GM19467 (cell line): ENCODE measurements around the gene EIF3K.

Experiments used
- ATAC-seq: cut with Tn5 transposase; IDR thresholded peaks from one replicate; pipeline ENCODE4 v1.9.1; 2021; ENCODE audit warnings: mild to moderate bottlenecking, moderate library complexity; ENCODE audit not compliant: unreplicated experiment

The EIF3K gene

DNA sequence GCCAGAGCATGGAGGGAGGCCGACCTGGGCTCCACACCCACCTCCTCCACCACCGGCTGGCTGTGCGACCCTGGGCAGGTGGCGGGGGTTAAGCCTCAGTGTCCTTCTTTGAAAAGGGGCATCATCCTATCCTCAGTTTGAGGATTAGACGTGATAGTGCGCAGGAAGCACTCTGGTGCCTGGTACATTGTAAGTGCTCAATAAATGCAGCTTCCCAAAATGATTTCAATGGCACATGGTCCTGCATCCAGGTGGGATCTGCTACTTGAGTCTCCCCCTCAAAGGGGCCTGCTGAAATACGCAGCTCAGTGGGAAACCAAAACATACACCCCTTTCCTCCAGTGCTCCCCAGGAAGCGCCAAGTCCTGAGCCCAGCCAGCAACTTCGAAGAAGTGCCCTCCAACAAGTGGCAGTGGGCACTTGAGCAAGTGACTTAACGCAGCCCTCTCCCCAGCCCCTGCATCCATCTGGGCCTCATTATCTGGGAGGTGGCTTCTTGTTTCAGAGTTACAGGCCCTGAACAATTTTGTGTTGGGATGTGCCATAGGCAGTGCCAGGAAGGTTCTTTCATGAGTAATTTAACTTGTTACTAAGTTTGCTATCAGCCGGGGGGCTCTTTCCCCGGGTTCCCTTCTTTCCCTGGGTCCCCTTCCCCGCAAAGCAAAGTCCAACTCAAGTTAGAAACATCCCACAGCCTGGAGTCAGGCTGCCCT, 46.4 kb downstream of the EIF3K start:
- no peak for ATAC-seq

DNA sequence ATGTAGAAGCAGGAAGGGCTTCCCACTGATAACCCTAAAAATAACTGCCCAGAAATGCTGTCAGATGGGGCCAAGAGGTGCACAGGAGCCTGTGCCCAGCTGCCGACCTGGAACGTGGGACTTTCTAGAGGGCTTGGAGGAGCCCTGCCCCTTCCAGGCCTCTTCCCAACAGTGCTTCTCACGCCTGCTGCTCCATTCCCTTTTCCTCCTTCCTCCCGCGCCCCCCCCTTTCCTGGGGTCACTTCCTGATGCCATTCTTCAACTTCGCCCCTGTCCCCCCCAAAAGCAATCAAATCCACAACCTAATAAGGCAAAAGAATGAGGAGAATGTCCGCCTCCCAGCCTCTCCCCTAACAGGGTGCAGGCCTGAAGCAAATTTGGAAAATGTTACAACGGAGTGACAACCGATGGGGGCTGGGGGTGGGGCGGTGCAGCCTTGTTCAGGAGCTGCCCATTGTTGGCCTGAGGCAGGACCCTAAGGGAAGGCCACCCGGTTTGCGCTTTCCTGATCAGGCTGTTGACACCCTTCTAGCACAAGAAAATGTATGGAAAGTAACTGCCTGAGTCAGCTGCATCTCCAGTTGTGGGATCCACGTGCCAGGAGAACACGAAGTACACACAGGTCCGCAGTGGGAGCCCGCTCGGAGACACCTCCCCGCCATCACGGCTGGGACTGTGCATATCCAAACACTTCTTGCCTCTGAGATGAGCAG, 47.1 kb downstream of the EIF3K start:
- no peak for ATAC-seq

DNA sequence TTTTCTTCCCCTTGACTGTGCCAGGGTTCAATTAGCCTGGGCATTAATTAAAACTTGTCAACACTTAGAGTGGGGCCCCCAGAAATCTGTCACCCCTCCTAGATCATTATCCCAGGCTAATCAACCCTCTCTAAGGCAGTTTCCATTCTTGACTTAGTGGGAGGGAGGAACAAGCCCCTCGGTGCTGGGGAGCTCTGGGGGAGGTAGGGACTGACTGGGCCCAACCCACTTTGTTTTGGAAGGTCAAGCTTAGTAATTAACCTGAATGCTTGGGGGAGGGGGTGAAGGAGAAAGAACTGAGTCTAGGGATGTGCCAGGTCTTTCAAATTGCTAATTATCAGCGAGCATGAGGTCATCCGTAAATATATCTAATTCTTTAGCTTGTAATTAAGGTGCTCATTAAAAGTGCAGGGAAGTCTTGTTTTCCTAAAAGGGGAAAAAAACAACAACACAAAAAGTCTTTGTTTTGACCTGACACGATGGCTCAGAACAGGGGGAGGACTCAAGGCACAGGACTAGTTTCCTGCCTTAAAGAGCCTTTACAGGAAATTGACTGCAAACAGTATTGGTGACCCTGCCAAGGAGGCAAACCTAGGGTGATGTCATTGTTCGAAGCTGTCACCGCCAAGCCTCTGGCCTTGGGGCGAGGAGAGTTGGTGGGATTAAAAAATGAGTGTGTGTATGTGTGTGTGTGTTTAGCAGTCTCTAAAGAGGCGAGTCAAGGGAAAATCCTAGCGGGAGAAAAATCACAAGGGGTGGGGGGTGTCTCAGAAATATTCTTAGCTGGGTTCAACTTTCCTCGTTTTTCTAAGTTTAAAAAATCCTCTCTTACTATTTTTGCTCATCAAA, 47.9 kb downstream of the EIF3K start:
- no peak for ATAC-seq

DNA sequence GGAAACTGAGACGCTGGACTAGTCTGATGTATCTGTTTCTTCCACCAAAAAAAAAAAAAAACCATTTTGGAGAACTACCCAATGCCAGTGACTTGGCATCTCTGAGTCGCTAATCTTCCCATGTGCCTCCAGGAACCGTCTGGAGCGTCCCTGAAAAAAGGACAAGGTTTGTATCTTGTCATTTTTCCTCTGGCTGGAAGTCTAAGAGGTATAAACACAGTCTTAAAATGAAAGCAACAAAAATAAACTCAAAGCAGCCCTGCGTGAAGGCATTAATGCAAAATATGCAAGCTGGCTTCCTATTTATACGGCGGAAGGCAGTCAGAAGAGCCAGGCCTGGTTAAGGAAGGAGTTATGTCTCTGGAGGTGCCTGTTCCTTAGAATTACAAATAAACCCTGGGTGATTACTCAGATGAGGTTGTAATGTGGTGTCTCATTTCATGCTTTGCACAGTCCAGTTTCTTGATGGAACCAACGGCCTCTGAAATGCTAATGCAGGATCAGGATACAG, 48.7 kb downstream of the EIF3K start:
- no peak for ATAC-seq

DNA sequence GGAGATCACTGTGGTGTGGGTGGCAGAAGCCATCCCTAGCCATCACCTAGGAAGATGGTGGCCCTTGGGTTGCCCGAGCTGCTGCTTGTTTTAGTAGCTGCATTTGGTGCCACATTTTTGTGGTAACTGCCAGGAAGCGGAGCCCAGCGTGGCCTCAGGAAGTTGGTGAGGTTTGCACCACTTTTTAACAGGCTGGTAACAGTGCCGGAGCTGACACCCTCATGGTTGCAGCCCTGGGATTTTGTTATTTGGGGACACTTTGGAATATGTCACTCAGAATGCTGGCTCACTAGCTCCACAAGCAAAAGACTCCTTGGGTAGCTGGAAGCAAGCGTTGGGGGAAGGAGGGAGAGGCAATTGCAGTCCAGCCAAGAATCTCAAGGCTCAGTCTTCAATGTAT, 50.6 kb downstream of the EIF3K start:
- no peak for ATAC-seq

DNA sequence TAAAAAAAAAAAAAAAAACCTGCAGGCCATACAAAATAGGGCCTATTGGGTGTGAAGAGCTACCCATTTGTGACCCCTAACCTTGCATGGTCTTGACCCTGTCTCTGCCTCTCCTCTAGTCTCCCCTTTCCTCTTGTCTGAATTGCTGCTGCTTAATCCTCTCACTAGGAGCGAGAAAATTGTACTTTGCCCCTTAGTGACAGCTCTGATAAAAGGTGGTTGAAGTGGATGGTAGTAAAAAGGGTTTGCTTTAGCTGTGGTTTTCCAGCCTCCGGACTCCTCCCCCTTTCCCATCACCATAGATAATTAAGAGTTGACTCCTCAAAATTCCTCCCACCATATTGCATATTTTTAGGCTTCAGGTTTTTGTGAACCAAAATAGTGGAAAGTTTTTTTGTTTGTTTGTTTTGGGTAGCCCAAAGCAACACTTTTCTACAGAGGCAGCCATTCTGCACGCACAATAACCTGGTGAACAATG, 52.0 kb downstream of the EIF3K start:
- no peak for ATAC-seq

DNA sequence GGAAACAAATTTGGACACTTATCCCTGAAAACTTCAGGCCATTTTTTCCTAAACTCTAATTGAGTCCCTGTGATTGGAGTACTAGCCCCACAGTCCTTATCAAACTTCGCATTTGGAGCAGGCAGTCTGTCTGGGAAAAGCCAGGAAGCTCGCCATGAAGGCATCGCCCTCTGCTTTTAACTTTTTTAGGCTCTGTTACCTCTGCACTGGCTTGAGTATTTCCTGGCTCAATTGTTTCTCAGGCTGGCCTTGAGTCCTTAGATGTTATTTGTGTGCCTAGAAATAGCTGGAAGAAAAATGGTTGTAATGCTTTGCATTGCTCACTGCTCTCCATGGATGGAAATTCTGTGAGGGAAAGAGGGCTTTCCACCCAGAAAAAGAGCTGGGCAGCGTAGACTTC, 52.7 kb downstream of the EIF3K start:
- ATAC-seq, result no peak

DNA sequence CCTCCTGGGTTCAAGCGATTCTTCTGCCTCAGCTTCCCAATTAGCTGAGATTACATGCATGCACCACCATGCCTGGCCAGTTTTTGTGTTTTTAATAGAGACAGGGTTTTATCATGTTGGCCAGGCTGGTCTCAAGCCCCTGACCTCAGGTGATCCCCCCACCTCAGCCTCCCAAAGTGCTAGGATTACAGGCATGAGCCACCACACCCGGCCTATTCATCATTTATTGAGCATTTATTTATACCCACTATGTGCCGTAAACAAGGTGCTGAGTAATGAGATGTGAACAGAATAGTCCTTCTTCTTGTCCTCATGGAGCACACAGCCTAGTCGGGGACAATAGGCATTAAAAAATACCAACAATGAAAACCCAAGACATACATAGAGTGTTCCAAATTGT, 54.0 kb downstream of the EIF3K start:
- ATAC-seq, result no peak

DNA sequence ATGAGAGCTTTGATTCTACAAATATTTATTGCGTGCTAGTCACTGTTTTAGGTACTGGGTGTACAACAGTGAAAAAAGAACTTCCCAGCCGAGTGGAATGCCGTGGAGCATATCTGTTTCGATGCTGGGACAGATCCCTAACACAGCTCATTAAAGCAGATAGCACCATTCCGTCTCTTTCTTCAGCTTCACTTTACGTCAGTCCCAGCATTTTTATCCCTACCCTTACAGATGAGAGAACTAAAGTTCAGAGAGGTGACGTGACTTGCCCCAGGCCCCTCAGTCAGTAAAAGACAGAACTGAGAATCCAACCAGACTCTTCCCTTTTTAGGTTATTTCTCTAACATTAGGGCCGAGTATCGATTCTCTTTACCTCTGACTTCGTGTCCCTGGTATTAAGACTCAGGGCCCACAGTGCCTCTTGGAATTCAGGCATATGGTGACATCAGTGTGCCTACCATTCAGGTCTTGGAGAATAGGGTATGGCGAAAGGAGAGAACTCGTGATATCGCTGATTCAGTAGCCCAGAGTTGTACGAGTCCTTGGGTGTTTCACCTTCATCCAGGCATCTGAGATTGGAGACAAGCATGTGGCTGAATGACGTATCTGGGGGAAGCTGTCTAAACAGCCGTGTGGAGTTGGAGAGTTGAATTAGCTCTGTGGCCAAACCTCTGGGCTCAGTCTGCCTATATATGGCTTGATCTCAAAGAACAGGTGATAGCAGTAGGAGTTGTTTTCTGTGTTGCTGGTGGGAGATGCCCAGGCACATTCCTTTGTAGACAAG, 55.6 kb downstream of the EIF3K start:
- no peak for ATAC-seq

DNA sequence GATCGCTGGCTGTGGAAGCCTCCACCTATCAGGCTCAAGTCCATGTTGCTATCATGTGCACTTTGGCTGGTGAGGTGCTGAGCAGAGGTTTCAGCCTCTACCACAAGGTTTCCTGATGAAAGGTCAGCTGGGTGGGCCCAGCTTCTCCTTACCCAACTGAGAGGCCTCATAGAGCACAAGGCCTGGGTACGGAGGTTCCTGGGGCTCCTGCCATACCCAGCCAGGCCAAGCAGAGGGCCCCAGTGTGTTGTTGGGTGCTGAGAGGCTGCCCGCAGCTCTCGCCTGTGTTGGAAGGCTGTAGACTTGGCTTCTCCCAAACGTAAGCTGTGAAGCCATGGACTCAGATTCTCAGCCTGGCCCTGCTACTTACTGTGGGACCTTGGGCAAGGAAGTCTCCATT, 56.6 kb downstream of the EIF3K start:
- no peak for ATAC-seq

DNA sequence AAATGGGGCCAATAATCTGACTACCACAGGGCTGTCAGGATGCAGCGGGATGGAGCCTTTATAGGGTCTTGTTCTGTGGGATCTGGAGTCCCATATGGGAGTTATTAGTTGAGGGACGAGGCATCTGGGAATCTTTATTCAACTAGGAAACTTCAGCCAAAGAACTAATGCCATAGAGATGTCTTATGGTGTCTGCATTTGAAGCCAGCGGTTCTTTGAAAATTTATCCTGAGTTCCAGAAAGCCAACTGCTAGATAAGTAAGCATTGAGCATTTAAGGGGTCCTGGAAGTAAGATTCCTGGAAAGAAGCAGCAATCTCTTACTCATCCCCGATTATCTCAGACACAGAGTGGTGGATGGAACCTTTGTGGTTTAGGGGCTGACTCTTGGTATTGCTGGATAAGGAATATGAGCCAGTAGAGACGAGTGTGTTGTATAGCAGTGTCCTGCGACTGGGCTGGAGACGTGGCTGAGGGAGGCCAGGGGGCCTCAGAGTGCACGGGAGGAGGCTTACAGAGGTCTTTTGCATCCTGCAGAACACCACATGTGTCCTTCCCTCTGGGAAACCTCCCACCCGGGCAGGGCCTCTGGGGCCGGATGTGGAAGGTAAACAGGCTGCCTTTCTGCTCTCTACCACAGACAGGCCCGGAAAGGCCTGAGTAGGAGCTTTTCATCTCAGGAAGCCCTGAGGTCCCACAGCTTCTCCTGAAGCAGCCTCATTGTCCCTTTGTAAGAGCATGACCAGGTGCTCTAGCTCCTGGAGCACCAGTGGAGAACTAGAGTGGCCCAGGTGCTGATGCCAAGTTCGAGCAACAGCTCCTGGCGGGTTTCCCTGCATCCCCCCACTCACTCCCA, 57.3 kb downstream of the EIF3K start:
- no peak for ATAC-seq

DNA sequence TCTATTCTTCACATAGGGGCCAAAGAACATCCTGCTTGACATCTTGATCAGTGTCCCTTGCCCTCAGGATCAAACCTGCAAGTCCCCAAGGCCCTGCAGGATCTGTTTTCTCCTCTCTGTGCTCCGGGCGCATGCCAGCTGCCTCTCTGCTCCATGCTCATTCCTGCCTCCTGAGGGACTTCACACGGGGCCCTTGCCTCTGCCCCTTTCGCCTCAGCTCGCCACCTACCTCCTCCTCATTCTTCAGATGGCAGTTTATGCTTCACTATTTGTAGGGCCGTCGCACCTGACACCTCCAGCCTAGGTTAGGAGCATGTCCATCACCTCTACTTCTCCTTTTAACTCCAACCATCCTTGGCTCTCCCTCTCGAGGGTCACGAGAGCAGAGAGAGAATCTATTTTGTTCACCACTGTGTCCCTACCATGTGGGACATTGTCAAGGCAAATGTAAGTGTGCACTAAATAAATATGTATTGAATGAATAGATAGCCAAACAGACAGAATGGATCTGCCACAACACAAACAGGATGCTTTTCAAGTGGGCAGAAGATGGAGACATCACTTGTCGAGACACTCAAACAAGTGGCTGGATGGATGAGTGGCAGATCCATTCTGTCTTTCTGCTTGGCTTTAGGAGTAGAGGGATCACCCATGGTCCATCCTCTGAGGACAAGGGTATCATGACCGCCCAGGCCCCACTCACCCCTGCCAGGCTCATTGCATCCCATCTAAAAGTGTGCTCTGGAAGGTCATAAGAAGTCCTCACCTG, 58.1 kb downstream of the EIF3K start:
- ATAC-seq, result no peak

DNA sequence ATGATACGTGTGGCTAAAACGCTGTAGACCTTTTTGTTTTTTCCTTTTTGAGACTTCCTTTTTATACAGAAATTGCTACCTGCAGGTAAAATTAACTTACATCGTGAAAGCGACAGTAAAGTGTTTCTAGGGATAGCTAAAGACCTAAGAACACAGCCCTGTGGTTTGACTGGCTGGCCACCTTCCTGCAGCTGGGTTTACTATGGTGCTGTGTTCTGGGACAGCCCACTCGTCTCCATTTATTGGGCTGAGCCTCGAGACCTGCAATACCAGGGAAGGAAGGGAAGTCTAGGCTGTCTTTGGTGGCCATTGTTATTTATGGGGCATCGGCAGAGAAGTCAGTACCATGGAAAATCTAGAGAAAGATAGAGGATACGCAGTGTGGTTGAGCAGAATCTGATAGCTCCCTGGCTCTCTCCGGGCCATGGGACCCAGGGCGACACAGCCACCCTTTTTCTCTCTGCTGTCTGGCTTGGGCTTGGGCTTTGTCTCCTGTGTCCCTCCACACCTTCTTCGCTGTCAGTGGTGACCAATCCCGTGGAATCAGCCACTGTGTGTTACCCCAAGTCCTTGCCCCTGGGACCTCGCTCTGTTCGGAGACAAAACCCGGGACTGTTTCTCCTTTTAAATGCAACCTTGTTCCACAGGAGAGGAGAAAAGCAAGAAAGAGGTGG, 59.4 kb downstream of the EIF3K start:
- ATAC-seq, result no peak

DNA sequence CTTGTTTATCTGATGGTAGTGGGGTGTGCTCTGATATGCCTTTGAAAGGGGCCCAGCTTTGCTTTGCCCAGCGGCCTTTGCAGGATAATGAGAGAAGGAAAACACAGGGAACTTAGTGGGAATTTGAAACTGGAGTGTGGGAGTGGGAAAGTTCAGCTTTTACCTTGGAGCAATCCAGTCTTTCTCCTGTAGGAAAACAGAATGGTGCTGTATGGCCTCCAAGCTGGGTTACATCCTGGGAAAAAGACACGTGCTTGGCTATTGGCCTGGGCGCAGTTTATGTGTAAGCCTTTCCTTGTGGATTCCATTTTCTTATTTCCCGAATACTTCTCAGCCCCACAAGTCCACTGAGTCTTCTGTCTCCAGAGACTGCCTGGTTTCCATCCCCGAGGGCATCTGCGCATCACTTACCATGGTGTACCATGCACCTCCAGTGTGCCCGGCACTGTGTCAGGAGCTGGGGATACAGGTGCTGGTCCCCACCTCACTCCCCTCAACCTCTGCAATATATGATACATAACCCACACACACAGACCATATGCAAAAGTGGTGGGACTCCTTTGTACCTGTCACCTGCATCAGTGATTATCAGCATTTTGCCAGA, 60.0 kb downstream of the EIF3K start:
- ATAC-seq, result no peak

DNA sequence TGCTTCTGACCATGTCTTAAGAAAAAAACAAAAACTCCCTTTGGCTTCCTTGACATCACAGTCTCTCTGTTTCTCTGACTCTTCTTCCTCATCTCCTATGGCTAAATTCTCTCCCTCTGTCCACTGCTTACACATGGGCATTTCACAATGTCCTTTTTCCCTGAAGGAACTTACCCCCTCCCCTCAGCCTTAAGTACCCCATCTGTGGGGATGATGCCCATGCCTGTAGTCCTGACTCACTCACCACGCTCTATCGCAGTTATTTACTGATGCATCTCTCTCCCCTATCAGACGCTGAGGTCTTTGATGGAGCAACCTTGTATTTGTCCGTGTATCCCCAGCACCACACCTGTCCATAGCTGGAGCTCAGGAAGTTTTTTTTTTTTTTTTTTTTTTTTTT, 60.9 kb downstream of the EIF3K start:
- no peak for ATAC-seq

DNA sequence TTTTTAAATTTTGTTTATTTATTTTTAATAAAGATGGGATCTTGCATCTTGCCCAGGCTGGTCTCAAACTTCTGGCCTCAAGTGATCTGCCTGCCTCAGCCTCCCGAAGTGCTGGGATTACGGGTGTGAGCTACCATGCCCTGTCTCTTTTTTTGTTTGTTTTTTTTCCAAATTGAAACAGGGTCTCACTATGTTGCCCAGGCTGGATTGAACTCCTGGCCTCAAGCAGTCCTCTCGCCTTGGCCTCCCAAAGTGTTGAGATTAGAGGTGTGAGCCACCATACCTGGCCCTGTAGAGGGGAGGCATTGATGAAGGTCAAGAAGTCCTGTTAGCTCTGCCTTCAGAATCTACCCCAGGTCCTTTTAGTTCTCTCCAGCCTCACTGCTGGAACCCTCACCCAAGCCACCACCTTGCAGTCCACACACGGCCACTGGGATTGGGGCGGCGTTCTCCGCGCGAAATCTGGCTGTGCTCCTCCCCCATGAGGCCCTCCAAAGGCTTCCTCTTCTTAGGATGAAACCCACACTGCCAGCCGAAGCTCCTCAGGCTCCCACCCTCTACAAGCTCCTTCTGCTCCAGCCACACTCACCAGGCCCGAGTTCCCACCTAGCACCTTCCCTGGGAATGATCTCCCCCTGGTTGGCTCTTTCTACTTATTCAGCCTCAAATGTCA, 63.3 kb downstream of the EIF3K start:
- no peak for ATAC-seq

DNA sequence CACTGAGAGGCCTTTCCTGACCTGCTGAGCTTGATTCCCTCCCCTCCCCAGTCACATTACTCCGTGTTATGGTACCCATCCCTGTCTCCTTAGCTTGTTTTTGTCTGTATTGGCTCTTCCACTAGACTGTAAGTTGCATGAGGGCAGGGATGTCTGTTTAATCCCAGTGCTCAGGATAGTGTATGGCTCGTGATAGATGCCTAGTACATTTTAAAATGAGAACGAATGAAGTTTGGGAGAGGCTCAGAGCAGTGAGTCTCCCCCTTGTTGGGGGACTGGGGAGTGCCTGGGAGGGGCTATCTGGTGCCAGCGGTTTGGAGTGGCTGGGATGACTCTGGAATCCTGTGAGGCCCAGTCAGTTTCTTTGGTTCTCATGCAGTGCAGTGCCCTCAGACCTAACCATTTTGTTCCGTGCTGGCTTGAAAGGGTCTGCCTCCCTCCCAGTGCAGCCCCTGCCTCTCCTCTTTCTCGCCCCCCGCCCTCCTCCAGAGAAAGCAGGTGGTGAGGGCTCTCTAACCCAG, 63.9 kb downstream of the EIF3K start:
- no peak for ATAC-seq
